Measurements from ENCODE around the gene GSAP. TPM values are rescaled to one million over a fixed set of nuclear protein-coding genes. Genes with fewer than 3 reads are reported as not detected.

Gene GSAP
- total RNA-seq, 2 experiments from 2014 or later, result 0.55 TPM; not detected in 1

DNA sequence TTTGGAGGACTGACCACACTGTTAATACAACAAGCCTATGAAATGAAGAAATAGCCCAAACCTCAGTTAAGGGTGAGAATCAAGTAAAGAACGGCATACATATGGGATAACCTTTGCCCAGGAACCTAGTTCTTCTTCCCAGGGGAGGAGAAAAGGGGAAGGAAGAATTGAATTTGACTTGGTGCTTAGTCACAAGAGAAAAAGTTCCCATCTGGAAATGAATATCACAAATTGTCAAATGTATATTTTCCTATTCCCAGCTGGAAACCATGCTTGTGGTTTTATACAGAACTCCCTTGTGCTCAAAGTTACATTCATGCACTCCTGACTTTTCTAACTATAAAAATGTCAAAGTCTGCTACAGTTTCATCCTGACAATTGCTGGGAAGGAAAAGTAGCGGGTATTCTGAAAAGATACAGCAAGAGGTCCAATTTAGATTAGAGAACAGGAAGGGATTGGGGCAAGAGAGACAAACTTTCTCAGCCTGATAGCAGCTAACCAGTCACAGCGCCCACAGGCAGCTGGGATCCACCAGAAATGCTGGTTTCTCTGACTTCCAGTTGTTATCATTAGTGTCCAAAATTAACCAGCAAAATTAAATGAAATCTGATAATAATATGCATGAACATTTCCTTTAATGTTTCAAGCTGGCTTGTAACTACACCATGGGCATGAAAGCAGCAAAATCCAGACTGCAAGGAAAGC, 18.6 kb upstream of the GSAP start:
- DNase-seq (ENCODE audit: low spot score), result no peak
- Histone ChIP-seq H2AFZ (ENCODE audit: low read length) (no peak overlapping the region), H3K9me3 (ENCODE audit: low read length) (no peaks in the 10 kb centered on the region), H3K79me2 (ENCODE audit: insufficient read depth, low read depth, low read length) (no peaks in the 10 kb centered on the region), H3K4me2 (ENCODE audit: low read length) (no peak overlapping the region), H3K36me3 (ENCODE audit: insufficient read depth, low read length) (no peaks in the 10 kb centered on the region), H3K27ac (ENCODE audit: low read depth, low read length, poor library complexity, severe bottlenecking) (no peak overlapping the region), H4K20me1 (ENCODE audit: insufficient read depth, low read length) (no peaks in the 10 kb centered on the region), H3K9me2 (ENCODE audit: insufficient read depth, low read length) (no peaks in the 10 kb centered on the region), H3K4me1 (ENCODE audit: insufficient read depth, low read length, poor library complexity, severe bottlenecking) (no peaks in the 10 kb centered on the region), H3K4me3 (ENCODE audit: low read depth, low read length, poor library complexity, severe bottlenecking) (no peak overlapping the region)
- BruUV-seq (replicated peaks), result no TSS peak
- ChIA-PET CTCF (ENCODE audit: unreplicated experiment) (interaction anchor here (0.6 kb wide), 1 partner anchor 1332 kb away, joined by 4 read pairs; no protein-coding TSS in a partner anchor), POLR2A (no interaction called here)
- intact Hi-C loops (cut with micrococcal nuclease; ENCODE audit: unreplicated experiment), result no loop called here
- TF ChIP-seq EZH2phosphoT487 (IDR thresholded peaks at IDR 0.05; ENCODE audit: borderline replicate concordance, low read depth, low read length), result no peak
- TF ChIP-seq, protein P1, sequence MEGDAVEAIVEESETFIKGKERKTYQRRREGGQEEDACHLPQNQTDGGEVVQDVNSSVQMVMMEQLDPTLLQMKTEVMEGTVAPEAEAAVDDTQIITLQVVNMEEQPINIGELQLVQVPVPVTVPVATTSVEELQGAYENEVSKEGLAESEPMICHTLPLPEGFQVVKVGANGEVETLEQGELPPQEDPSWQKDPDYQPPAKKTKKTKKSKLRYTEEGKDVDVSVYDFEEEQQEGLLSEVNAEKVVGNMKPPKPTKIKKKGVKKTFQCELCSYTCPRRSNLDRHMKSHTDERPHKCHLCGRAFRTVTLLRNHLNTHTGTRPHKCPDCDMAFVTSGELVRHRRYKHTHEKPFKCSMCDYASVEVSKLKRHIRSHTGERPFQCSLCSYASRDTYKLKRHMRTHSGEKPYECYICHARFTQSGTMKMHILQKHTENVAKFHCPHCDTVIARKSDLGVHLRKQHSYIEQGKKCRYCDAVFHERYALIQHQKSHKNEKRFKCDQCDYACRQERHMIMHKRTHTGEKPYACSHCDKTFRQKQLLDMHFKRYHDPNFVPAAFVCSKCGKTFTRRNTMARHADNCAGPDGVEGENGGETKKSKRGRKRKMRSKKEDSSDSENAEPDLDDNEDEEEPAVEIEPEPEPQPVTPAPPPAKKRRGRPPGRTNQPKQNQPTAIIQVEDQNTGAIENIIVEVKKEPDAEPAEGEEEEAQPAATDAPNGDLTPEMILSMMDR (conservative IDR thresholded peaks at IDR 0.05; ENCODE audit: low read length), result no peak

DNA sequence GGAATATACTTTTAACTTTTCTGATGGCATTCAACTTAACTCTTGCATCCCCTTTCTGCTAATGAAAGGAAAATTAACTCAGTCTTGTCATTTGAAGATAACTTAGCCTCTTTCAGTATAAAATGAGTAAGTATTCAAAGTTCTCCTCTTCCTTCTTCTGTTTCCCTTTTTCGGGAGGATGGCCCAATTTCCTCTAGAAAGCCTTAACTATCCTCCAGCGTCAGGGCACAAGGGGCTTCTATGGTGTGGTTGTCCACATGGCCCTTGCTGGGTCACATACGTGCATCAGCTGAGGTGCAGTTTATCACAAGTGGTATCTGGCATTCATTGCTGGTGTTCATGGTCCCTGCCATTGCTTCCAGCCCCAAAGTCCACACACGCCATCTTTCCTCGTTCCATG, 17.8 kb upstream of the GSAP start:
- H3K9me3 ChIP-seq (ENCODE audit: low read length), result no peaks in the 10 kb centered on the region
- DNase-seq (ENCODE audit: low spot score), result no peak
- H3K27ac ChIP-seq (ENCODE audit: low read depth, low read length, poor library complexity, severe bottlenecking), result no peak overlapping the region
- H3K4me3 ChIP-seq (ENCODE audit: low read depth, low read length, poor library complexity, severe bottlenecking), result no peak overlapping the region
- no peaks in the 10 kb centered on the region for H4K20me1 ChIP-seq (ENCODE audit: insufficient read depth, low read length)
- no TSS peak for BruUV-seq (replicated peaks)
- ChIA-PET CTCF (ENCODE audit: unreplicated experiment) (no interaction called here), POLR2A (no interaction called here)
- no peaks in the 10 kb centered on the region for H3K9me2 ChIP-seq (ENCODE audit: insufficient read depth, low read length)
- no peak overlapping the region for H2AFZ ChIP-seq (ENCODE audit: low read length)
- H3K79me2 ChIP-seq (ENCODE audit: insufficient read depth, low read depth, low read length), result no peaks in the 10 kb centered on the region
- TF ChIP-seq, protein P1 (conservative IDR thresholded peaks at IDR 0.05; ENCODE audit: low read length), result no peak
- TF ChIP-seq EZH2phosphoT487 (IDR thresholded peaks at IDR 0.05; ENCODE audit: borderline replicate concordance, low read depth, low read length), result no peak
- H3K4me2 ChIP-seq (ENCODE audit: low read length), result no peak overlapping the region
- H3K36me3 ChIP-seq (ENCODE audit: insufficient read depth, low read length), result no peaks in the 10 kb centered on the region
- intact Hi-C loops (cut with micrococcal nuclease; ENCODE audit: unreplicated experiment), result no loop called here
- H3K4me1 ChIP-seq (ENCODE audit: insufficient read depth, low read length, poor library complexity, severe bottlenecking), result no peaks in the 10 kb centered on the region

DNA sequence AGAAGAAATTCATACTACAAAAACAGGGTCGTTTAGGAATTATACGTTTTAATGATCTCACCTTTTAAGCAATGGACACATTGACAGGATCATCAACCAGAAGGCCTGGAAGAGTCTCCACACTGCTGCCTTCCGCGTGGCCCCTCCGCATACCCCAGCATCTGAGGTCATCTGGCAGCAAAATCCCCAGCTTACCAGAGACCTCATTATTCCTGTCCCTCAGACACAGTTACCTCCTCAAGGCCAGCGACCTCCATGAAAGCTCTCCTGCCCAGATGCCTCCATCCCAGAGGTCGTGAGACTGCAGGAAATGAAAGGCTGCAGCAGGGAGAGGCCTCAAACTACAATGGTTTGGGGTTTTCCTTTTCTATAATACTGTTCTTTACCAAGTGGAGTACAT, 14.8 kb upstream of the GSAP start:
- Histone ChIP-seq H3K9me2 (ENCODE audit: insufficient read depth, low read length) (no peaks in the 10 kb centered on the region), H3K9me3 (ENCODE audit: low read length) (no peaks in the 10 kb centered on the region), H2AFZ (ENCODE audit: low read length) (no peak overlapping the region), H3K4me2 (ENCODE audit: low read length) (no peak overlapping the region), H3K4me1 (ENCODE audit: insufficient read depth, low read length, poor library complexity, severe bottlenecking) (no peaks in the 10 kb centered on the region), H3K36me3 (ENCODE audit: insufficient read depth, low read length) (no peaks in the 10 kb centered on the region), H3K4me3 (ENCODE audit: low read depth, low read length, poor library complexity, severe bottlenecking) (no peak overlapping the region), H4K20me1 (ENCODE audit: insufficient read depth, low read length) (no peaks in the 10 kb centered on the region), H3K27ac (ENCODE audit: low read depth, low read length, poor library complexity, severe bottlenecking) (no peak overlapping the region), H3K79me2 (ENCODE audit: insufficient read depth, low read depth, low read length) (no peaks in the 10 kb centered on the region)
- no peak for DNase-seq (ENCODE audit: low spot score)
- ChIA-PET CTCF (ENCODE audit: unreplicated experiment) (no interaction called here), POLR2A (no interaction called here)
- TF ChIP-seq, protein P1 (conservative IDR thresholded peaks at IDR 0.05; ENCODE audit: low read length), result no peak
- no peak for TF ChIP-seq EZH2phosphoT487 (IDR thresholded peaks at IDR 0.05; ENCODE audit: borderline replicate concordance, low read depth, low read length)
- intact Hi-C loops (cut with micrococcal nuclease; ENCODE audit: unreplicated experiment), result no loop called here
- BruUV-seq (replicated peaks), result no TSS peak

All from OCI-LY7 (cell line).